AG09309 (cell line): ENCODE data around the gene NVL.
"Not testable (repeated sequence)": the region's sequence is repeated elsewhere in the genome, so short reads cannot be mapped to it uniquely, and the experiment has no call there.

Source experiments
- DNase-seq: peaks from one replicate; pipeline ENCODE4 v3.0.0-alpha.2; 2010; ENCODE audit warnings: low read depth
- H3K4me3 ChIP-seq: 2 replicates; pipeline ENCODE4 v1.5.1; 2011; ENCODE audit warnings: mild to moderate bottlenecking, low read depth, low read length, moderate library complexity; ENCODE audit not compliant: control insufficient read depth
- CTCF ChIP-seq: IDR thresholded peaks from 2 replicates; pipeline ENCODE4 v1.5.1; 2011; ENCODE audit warnings: mild to moderate bottlenecking, low read depth, low read length, inconsistent platforms; ENCODE audit not compliant: insufficient read depth, control insufficient read depth; ENCODE audit errors: missing control alignments

Gene NVL

GRCh38 chr1:224211206-224211962 is 118.6 kb downstream of the NVL start:
- TF ChIP-seq CTCF = no peak
- no peak overlapping the region for H3K4me3 ChIP-seq
- DNase-seq = peak; percentile 32

GRCh38 chr1:224205931-224206538 is 123.9 kb downstream of the NVL start:
- DNase-seq, H3K4me3 ChIP-seq: not testable (repeated sequence)

- TF ChIP-seq CTCF = no peak
- no peak overlapping the region for H3K4me3 ChIP-seq
- DNase-seq = peak; percentile 51
Observed at GRCh38 chr1:224205438-224205840, 124.5 kb downstream of the NVL start.

GRCh38 chr1:224203243-224204016 is 126.5 kb downstream of the NVL start:
- H3K4me3 ChIP-seq = no peak overlapping the region
- DNase-seq = peak; percentile 51
- TF ChIP-seq CTCF = no peak

- H3K4me3 ChIP-seq = no peak overlapping the region
- TF ChIP-seq CTCF = no peak
- no peak for DNase-seq
Observed at GRCh38 chr1:224201853-224202252, 128.1 kb downstream of the NVL start.

GRCh38 chr1:224201383-224201782 is 128.6 kb downstream of the NVL start:
- TF ChIP-seq CTCF = no peak
- no peak for DNase-seq
- H3K4me3 ChIP-seq = no peak overlapping the region

GRCh38 chr1:224199679-224200078 is 130.3 kb downstream of the NVL start:
- no peak for DNase-seq

More at GRCh38 chr1:224199679-224200078, 130.3 kb downstream of the NVL start:
- H3K4me3 ChIP-seq = no peak overlapping the region
- no peak for TF ChIP-seq CTCF
